ENCODE measurements around the gene COG8.

Gene COG8

GRCh38 chr16:69376393-69377059, 37.2 kb upstream of the COG8 start:
- DNase-seq (ENCODE audit: insufficient read length, low spot score) (no peak), FAIRE-seq (no peak)
- TF ChIP-seq CTCF (IDR thresholded peaks at IDR 0.05; ENCODE audit: insufficient read depth, missing control alignments), result no peak

GRCh38 chr16:69373019-69373418, 33.7 kb upstream of the COG8 start:
- no peak for TF ChIP-seq CTCF (IDR thresholded peaks at IDR 0.05; ENCODE audit: insufficient read depth, missing control alignments)
- DNase-seq (ENCODE audit: insufficient read length, low spot score) (no peak), FAIRE-seq (no peak)

- FAIRE-seq, result no peak
- TF ChIP-seq CTCF (IDR thresholded peaks at IDR 0.05; ENCODE audit: insufficient read depth, missing control alignments), result no peak
- DNase-seq (ENCODE audit: insufficient read length, low spot score), result no peak
Observed at GRCh38 chr16:69371564-69371963, 32.2 kb upstream of the COG8 start.

GRCh38 chr16:69368866-69369265, 29.5 kb upstream of the COG8 start:
- no peak for TF ChIP-seq CTCF (IDR thresholded peaks at IDR 0.05; ENCODE audit: insufficient read depth, missing control alignments)
- FAIRE-seq, result no peak
- no peak for DNase-seq (ENCODE audit: insufficient read length, low spot score)

GRCh38 chr16:69367980-69368379, 28.6 kb upstream of the COG8 start:
- FAIRE-seq (no peak), DNase-seq (ENCODE audit: insufficient read length, low spot score) (no peak)

GRCh38 chr16:69366431-69366830, 27.1 kb upstream of the COG8 start:
- DNase-seq (ENCODE audit: insufficient read length, low spot score), result no peak
- TF ChIP-seq CTCF (IDR thresholded peaks at IDR 0.05; ENCODE audit: insufficient read depth, missing control alignments), result no peak
- FAIRE-seq, result no peak

More at GRCh38 chr16:69367980-69368379, 28.6 kb upstream of the COG8 start:
- no peak for TF ChIP-seq CTCF (IDR thresholded peaks at IDR 0.05; ENCODE audit: insufficient read depth, missing control alignments)

- no peak for TF ChIP-seq CTCF (IDR thresholded peaks at IDR 0.05; ENCODE audit: insufficient read depth, missing control alignments)
- DNase-seq (ENCODE audit: insufficient read length, low spot score) (no peak), FAIRE-seq (no peak)
Observed at GRCh38 chr16:69365901-69366300, 26.5 kb upstream of the COG8 start.
